GM19239 (cell line): ENCODE results near the gene TMEM128.
"Not testable (repeated sequence)": the region's sequence is repeated elsewhere in the genome, so short reads cannot be mapped to it uniquely, and the experiment has no call there.

Experiments
- DNase-seq: peaks from one replicate; pipeline ENCODE4 v3.0.0; 2011; ENCODE audit warnings: low spot score; ENCODE audit not compliant: insufficient read length
- FAIRE-seq: peaks from 2 replicates; lab custom pipeline; 2011; peaks lifted over from hg19 to GRCh38; lab: Jason Lieb, UNC

Gene TMEM128

DNA sequence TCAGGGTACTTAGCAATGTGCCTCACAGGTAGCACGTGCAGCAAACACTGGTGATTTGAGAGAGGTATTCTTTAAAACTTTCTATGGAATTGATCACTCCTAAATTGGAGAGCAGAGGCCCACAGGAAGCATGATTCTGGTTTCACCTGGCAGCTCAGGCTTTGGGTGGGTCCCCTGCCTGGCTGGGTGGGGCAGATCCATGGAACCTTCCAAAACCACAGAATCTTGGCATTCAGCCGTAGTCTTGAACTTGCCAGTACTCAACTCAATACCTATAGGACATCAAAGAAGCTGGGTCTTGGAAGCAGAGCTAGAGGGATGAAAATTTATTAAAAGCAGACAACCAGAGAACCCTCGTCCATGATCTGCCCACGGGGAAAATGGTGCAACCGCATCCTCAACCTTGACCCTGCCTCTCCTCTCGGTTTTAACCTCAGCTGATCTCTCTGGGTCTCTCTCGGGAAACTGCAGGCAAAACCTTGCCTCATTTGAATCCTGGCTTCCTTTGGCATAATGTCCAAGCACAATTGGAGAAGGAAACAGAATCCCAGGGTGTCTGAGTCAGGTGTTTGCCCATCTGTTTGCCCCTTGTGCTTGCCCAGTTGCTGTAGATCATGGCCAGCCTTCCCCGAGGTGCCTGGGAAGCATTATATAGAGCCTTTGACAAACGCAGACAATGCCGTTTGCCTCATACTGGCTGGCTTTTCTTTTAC, 44.2 kb downstream of the TMEM128 start:
- FAIRE-seq (no peak), DNase-seq (no peak)

GRCh38 chr4:4202510-4202909, 45.5 kb downstream of the TMEM128 start:
- no peak for FAIRE-seq
- DNase-seq: no peak

- no peak for DNase-seq
Observed at GRCh38 chr4:4200624-4201023, 47.4 kb downstream of the TMEM128 start.

GRCh38 chr4:4195354-4195753, 52.7 kb downstream of the TMEM128 start:
- DNase-seq (no peak), FAIRE-seq (no peak)

More at GRCh38 chr4:4200624-4201023, 47.4 kb downstream of the TMEM128 start:
- no peak for FAIRE-seq

DNA sequence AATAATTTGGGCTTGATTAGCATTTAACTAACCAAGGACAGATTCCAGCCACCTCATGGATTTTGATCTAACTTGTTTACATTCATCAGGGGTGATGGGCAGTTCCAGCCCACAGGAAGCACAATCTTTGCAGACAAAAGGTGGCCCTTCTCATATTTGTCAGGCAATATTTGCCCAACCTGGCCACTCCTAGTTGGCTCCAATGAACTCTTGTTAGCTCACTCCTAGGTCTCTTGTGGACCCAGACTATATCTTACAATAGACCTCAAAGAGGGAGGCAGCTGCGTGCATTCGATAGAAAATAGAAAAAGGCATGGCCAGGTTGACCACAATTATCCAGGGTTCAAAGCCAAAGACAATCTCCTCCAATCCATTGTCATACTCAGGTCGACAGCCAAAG, 59.5 kb downstream of the TMEM128 start:
- DNase-seq, FAIRE-seq: not testable (repeated sequence)
